ENCODE measurements around the gene CADM2.
"Not testable (repeated sequence)": the region's sequence is repeated elsewhere in the genome, so short reads cannot be mapped to it uniquely, and the experiment has no call there.

The CADM2 gene

GRCh38 chr3:85846940-85847339 is 888.2 kb downstream of the CADM2 start:
- DNase-seq = no peak

- no peak for DNase-seq
Observed at GRCh38 chr3:85851071-85851470, 892.3 kb downstream of the CADM2 start.

GRCh38 chr3:85853805-85854204 is 895.0 kb downstream of the CADM2 start:
- no peak for DNase-seq

GRCh38 chr3:85862893-85863455 is 904.2 kb downstream of the CADM2 start:
- DNase-seq = no peak

GRCh38 chr3:85864896-85865295 is 906.1 kb downstream of the CADM2 start:
- no peak for DNase-seq

GRCh38 chr3:85867072-85867471 is 908.3 kb downstream of the CADM2 start:
- DNase-seq = no peak

- no peak for DNase-seq
Observed at GRCh38 chr3:85875589-85875988, 916.8 kb downstream of the CADM2 start.

GRCh38 chr3:85877631-85878030 is 918.8 kb downstream of the CADM2 start:
- DNase-seq = no peak

- DNase-seq = no peak
Observed at GRCh38 chr3:85881833-85882393, 923.1 kb downstream of the CADM2 start.

- DNase-seq = no peak
Observed at GRCh38 chr3:85890043-85890555, 931.3 kb downstream of the CADM2 start.

GRCh38 chr3:85903434-85903833 is 944.6 kb downstream of the CADM2 start:
- no peak for DNase-seq

- DNase-seq = peak; percentile 39
Observed at GRCh38 chr3:85912980-85913379, 954.2 kb downstream of the CADM2 start.

- DNase-seq = no peak
Observed at GRCh38 chr3:85922374-85922773, 963.6 kb downstream of the CADM2 start.

GRCh38 chr3:85930718-85931117 is 971.9 kb downstream of the CADM2 start:
- no peak for DNase-seq

GRCh38 chr3:85933326-85933725 is 974.5 kb downstream of the CADM2 start:
- no peak for DNase-seq

- DNase-seq = no peak
Observed at GRCh38 chr3:85935171-85935570, 976.4 kb downstream of the CADM2 start.

GRCh38 chr3:85939074-85939482 is 980.3 kb downstream of the CADM2 start:
- DNase-seq = peak; percentile 14

- no peak for DNase-seq
Observed at GRCh38 chr3:85950435-85950834, 991.6 kb downstream of the CADM2 start.

GRCh38 chr3:85960793-85961192 is 1002.0 kb downstream of the CADM2 start:
- no peak for DNase-seq

- no peak for DNase-seq
Observed at GRCh38 chr3:85977615-85978338, 1019.0 kb downstream of the CADM2 start.

- no peak for DNase-seq
Observed at GRCh38 chr3:85979034-85979433, 1020.2 kb downstream of the CADM2 start.

- not testable (repeated sequence) for DNase-seq
Observed at GRCh38 chr3:85989581-85989980, 1030.8 kb downstream of the CADM2 start.

- no peak for DNase-seq
Observed at GRCh38 chr3:86029590-86029989, 1070.8 kb downstream of the CADM2 start.

GRCh38 chr3:86037916-86038315 is 1079.1 kb downstream of the CADM2 start:
- no peak for DNase-seq

All from fibroblast of upper back skin (primary cell).